ENCODE measurements around the gene CCDC102A.

The CCDC102A gene

GRCh38 chr16:57531635-57532265 lies 4.6 kb downstream of the CCDC102A start:
- H3K9me3 ChIP-seq (ENCODE audit: insufficient read depth, low read length), result no peaks in the 10 kb centered on the region
- no peak for DNase-seq (ENCODE audit: low read depth, low spot score)
- no peak for TF ChIP-seq SUZ12 (IDR thresholded peaks at IDR 0.05; ENCODE audit: extremely low read depth, insufficient read depth, insufficient read length)
- TF ChIP-seq YY1 (IDR thresholded peaks at IDR 0.05; ENCODE audit: insufficient read depth, insufficient read length), result no peak
- no peak for TF ChIP-seq ZNF274 (IDR thresholded peaks at IDR 0.05; ENCODE audit: low read depth, low read length)
- peak overlapping the region; percentile 11 for H3K9ac ChIP-seq (ENCODE audit: insufficient read length, low read depth)
- no peak overlapping the region for H3K4me3 ChIP-seq (ENCODE audit: insufficient read length, low read depth)
- no peaks in the 10 kb centered on the region for H3K27me3 ChIP-seq (ENCODE audit: insufficient read depth, insufficient read length)
- H3K36me3 ChIP-seq (ENCODE audit: insufficient read depth, insufficient read length, low read length), result peaks cover 16% of the 10 kb centered on the region
- H3K4me1 ChIP-seq (ENCODE audit: insufficient read depth, insufficient read length), result peaks cover 46% of the 10 kb centered on the region

DNA sequence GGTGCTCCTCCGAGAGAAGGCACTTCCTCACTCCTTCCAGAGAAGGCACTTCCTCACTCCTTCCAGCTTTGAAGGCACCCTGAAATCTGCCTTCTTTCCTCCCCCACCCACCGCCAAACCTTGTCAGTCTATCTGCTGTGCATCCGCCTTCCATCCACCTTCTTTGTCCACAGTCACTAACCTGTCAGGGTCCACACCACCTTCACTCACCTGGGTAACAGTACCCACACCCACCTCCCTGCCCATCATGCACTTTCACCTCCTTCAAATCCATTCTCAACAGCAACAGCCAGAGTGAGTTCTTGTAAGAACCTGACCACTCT lies 5.2 kb downstream of the CCDC102A start:
- Histone ChIP-seq H3K9ac (ENCODE audit: insufficient read length, low read depth) (no peak overlapping the region), H3K4me3 (ENCODE audit: insufficient read length, low read depth) (no peak overlapping the region), H3K27me3 (ENCODE audit: insufficient read depth, insufficient read length) (no peaks in the 10 kb centered on the region), H3K4me1 (ENCODE audit: insufficient read depth, insufficient read length) (peaks cover 50% of the 10 kb centered on the region), H3K9me3 (ENCODE audit: insufficient read depth, low read length) (no peaks in the 10 kb centered on the region), H3K36me3 (ENCODE audit: insufficient read depth, insufficient read length, low read length) (peaks cover 16% of the 10 kb centered on the region)
- TF ChIP-seq ZNF274 (IDR thresholded peaks at IDR 0.05; ENCODE audit: low read depth, low read length) (no peak), YY1 (IDR thresholded peaks at IDR 0.05; ENCODE audit: insufficient read depth, insufficient read length) (no peak), SUZ12 (IDR thresholded peaks at IDR 0.05; ENCODE audit: extremely low read depth, insufficient read depth, insufficient read length) (no peak)
- DNase-seq (ENCODE audit: low read depth, low spot score), result no peak

DNA sequence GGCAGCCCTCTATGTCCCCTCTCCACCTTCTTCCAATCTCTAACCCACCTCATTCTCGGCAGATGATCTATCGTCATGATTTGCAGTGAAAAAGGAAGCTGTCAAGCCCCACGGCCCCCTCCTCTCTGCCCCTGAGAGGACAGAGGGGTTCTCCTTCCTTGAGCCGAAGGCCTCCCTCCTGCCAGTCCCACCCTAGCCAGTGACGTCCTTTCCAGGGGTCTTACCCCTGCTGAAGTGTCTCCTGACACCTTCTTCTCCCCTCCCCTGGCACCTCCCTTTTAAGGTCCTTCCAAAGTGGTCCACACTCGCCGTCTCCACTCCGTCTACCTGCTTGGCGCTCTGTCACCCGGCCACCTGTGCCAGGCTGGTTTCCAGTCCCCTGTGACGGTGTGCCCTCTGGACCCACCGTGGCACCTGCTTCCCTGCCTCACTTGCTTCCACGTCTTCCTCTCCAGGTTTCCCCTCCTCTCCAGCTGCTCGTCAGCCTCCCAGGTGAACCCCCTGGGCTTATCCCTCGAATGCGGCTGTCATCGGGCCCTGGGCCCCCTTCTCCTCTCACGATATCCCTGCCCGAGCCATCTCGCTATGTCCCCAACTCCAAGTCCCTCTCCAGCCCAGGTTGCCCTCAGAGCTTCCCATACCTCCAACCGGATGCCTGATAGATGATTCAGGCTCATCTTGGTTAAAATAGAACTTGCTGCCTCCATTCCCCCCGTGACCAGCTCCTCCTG lies 5.7 kb downstream of the CCDC102A start:
- no peak for DNase-seq (ENCODE audit: low read depth, low spot score)

GRCh38 chr16:57530104-57530521 lies 6.3 kb downstream of the CCDC102A start:
- H3K27me3 ChIP-seq (ENCODE audit: insufficient read depth, insufficient read length), result no peaks in the 10 kb centered on the region
- no peak for DNase-seq (ENCODE audit: low read depth, low spot score)
- H3K4me3 ChIP-seq (ENCODE audit: insufficient read length, low read depth), result peak overlapping the region; percentile 64
- peaks cover 53% of the 10 kb centered on the region for H3K4me1 ChIP-seq (ENCODE audit: insufficient read depth, insufficient read length)
- peak overlapping the region; percentile 80 for H3K9ac ChIP-seq (ENCODE audit: insufficient read length, low read depth)
- TF ChIP-seq YY1 (IDR thresholded peaks at IDR 0.05; ENCODE audit: insufficient read depth, insufficient read length), result no peak
- TF ChIP-seq SUZ12 (IDR thresholded peaks at IDR 0.05; ENCODE audit: extremely low read depth, insufficient read depth, insufficient read length), result no peak
- TF ChIP-seq ZNF274 (IDR thresholded peaks at IDR 0.05; ENCODE audit: low read depth, low read length), result no peak
- no peaks in the 10 kb centered on the region for H3K9me3 ChIP-seq (ENCODE audit: insufficient read depth, low read length)
- H3K36me3 ChIP-seq (ENCODE audit: insufficient read depth, insufficient read length, low read length), result peaks cover 16% of the 10 kb centered on the region

More for the DNA sequence above, 5.7 kb downstream of the CCDC102A start:
- no peak overlapping the region for H3K4me3 ChIP-seq (ENCODE audit: insufficient read length, low read depth)
- peaks cover 16% of the 10 kb centered on the region for H3K36me3 ChIP-seq (ENCODE audit: insufficient read depth, insufficient read length, low read length)
- H3K9ac ChIP-seq (ENCODE audit: insufficient read length, low read depth), result peak overlapping the region; percentile 80
- peaks cover 55% of the 10 kb centered on the region for H3K4me1 ChIP-seq (ENCODE audit: insufficient read depth, insufficient read length)
- no peaks in the 10 kb centered on the region for H3K27me3 ChIP-seq (ENCODE audit: insufficient read depth, insufficient read length)
- H3K9me3 ChIP-seq (ENCODE audit: insufficient read depth, low read length), result no peaks in the 10 kb centered on the region
- TF ChIP-seq SUZ12 (IDR thresholded peaks at IDR 0.05; ENCODE audit: extremely low read depth, insufficient read depth, insufficient read length) (no peak), YY1 (IDR thresholded peaks at IDR 0.05; ENCODE audit: insufficient read depth, insufficient read length) (no peak), ZNF274 (IDR thresholded peaks at IDR 0.05; ENCODE audit: low read depth, low read length) (no peak)

DNA sequence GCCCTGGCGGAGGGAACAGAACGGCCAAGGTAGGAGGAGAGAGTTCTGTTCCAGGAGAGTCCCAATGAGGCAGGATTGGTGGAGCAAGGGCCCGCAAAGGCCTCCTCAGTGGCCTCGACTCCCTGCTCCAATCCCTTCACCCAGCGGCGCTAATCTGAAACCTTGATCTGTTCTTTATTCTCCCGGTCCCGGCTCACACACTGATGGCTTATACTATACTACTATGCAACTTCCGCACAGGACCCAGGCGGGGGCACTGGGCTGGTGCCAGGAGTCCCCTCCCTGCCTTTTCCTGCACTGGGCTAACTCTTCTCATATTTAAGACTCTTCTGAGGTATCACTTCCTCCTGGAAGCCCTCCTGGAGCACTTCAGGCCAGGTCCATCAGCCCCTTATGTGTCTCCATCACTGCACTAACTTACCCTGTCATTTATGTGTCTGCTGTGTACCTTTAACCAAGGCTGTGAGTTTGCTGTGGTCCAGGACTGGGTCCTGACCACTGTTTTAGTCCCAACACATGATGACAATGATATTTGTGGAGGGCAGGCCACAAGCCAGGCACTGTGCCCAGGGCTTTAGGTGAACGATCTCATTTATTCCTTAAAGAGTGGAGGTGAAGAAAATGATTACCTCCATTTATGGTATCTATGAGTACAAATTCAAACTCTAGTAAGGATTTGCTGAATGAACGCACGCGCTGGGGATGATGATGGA lies 6.8 kb downstream of the CCDC102A start:
- H3K9ac ChIP-seq (ENCODE audit: insufficient read length, low read depth), result peak overlapping the region; percentile 80
- peaks cover 51% of the 10 kb centered on the region for H3K4me1 ChIP-seq (ENCODE audit: insufficient read depth, insufficient read length)

DNA sequence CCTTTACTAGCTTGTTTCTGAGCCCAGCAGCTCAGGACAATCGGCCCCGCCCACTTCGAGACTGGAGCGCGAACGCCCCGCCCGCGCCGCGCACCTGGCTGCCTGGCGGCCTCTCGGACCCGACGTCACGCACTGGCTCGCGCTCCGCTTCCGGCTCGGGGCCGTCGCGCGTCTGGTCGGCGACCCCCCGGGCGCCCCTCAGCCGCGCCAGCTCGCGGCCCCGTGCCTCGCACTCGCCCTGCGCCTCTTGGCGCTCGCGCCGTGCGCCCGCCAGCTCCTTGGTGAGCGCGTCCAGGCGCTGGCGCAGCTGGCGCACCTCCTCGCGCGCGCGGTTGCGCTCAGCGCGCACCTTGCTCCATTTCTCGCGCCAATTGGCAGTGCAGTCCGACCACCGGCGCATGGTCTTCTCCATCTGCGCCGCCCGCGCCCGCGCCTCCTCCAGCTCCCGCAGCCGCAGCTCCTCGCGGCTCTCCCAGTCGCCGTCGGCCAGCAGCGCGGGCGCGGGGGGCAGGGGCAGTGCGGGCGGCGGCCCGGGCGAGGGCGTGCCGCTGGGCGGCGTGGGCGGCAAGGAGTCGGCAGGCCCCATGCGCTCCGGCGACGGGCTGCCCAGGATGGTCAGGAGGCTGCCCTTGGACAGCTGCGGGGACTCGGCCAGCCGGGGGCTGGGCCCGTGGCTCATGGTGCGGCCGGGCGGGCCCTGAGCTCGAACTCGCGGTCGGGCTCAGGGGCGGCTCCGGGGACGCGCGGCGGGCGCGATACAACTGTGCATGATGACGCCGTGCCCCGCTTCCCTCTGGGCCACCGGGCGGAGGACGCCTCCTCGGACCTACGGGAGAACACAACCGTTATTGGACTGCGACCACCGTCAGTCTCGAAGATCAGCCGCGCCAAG lies 7.6 kb downstream of the CCDC102A start:
- H3K9me3 ChIP-seq (ENCODE audit: insufficient read depth, low read length), result no peaks in the 10 kb centered on the region
- TF ChIP-seq SUZ12 (IDR thresholded peaks at IDR 0.05; ENCODE audit: extremely low read depth, insufficient read depth, insufficient read length) (no peak), YY1 (IDR thresholded peaks at IDR 0.05; ENCODE audit: insufficient read depth, insufficient read length) (no peak), ZNF274 (IDR thresholded peaks at IDR 0.05; ENCODE audit: low read depth, low read length) (no peak)
- peak overlapping the region; percentile 64 for H3K4me3 ChIP-seq (ENCODE audit: insufficient read length, low read depth)
- H3K4me1 ChIP-seq (ENCODE audit: insufficient read depth, insufficient read length), result peaks cover 43% of the 10 kb centered on the region
- DNase-seq (ENCODE audit: low read depth, low spot score), result no peak
- H3K9ac ChIP-seq (ENCODE audit: insufficient read length, low read depth), result peak overlapping the region; percentile 80
- no peaks in the 10 kb centered on the region for H3K27me3 ChIP-seq (ENCODE audit: insufficient read depth, insufficient read length)
- peaks cover 9% of the 10 kb centered on the region for H3K36me3 ChIP-seq (ENCODE audit: insufficient read depth, insufficient read length, low read length)

More for the DNA sequence above, 6.8 kb downstream of the CCDC102A start:
- DNase-seq (ENCODE audit: low read depth, low spot score), result no peak
- Histone ChIP-seq H3K9me3 (ENCODE audit: insufficient read depth, low read length) (no peaks in the 10 kb centered on the region), H3K27me3 (ENCODE audit: insufficient read depth, insufficient read length) (no peaks in the 10 kb centered on the region), H3K4me3 (ENCODE audit: insufficient read length, low read depth) (peak overlapping the region; percentile 64), H3K36me3 (ENCODE audit: insufficient read depth, insufficient read length, low read length) (peaks cover 10% of the 10 kb centered on the region)
- TF ChIP-seq ZNF274 (IDR thresholded peaks at IDR 0.05; ENCODE audit: low read depth, low read length), result no peak
- TF ChIP-seq YY1 (IDR thresholded peaks at IDR 0.05; ENCODE audit: insufficient read depth, insufficient read length), result no peak
- no peak for TF ChIP-seq SUZ12 (IDR thresholded peaks at IDR 0.05; ENCODE audit: extremely low read depth, insufficient read depth, insufficient read length)

All from NT2/D1 (cell line).